PC-3 (cell line): ENCODE data around the gene CYP27C1. TPM values are rescaled to one million over a fixed set of nuclear protein-coding genes. Genes with fewer than 3 reads are reported as not detected.

Source experiments
- ATAC-seq: fragments of 200-7000 bp; cut with Tn5 transposase; 2 replicates; pipeline ENCODE4 v1.9.1; 2020; ENCODE audit warnings: mild to moderate bottlenecking, moderate library complexity
- BruUV-seq: library from RNA; stranded (reverse); fragments of 400-500 nt; replicated peaks from 2 replicates; lab custom pipeline; 2021; lab: Mats Ljungman, UMichigan
- CTCF ChIA-PET: fragments of 300-600 bp; sonication (Branson Sonifier 250); formaldehyde crosslinking; loops from one replicate; lab custom pipeline; 2022; ENCODE audit warnings: antibody characterized with exemption; lab: Charles Lee
- POLR2A ChIA-PET: fragments of 300-600 bp; sonication (Branson Sonifier 250); formaldehyde crosslinking; loops from one replicate; lab custom pipeline; 2022; ENCODE audit warnings: antibody characterized with exemption; ENCODE audit not compliant: unreplicated experiment; lab: Charles Lee
- DNase-seq: peaks from one replicate; pipeline ENCODE4 v3.0.0-alpha.2; 2015
- H2AFZ ChIP-seq: fragments of 300-600 bp; sonication (generic); 2 replicates; pipeline ENCODE4 v1.6.0; 2016; ENCODE audit warnings: antibody characterized with exemption, low read length
- H3F3A ChIP-seq: fragments of 300-600 bp; sonication (generic); one replicate; pipeline ENCODE4 v1.6.0; 2017; ENCODE audit warnings: antibody characterized with exemption, low read length, control low read depth, mild to moderate bottlenecking; ENCODE audit not compliant: unreplicated experiment
- H3K27ac ChIP-seq: fragments of 300-600 bp; sonication (generic); 2 replicates; pipeline ENCODE4 v1.5.1; 2016; ENCODE audit warnings: mild to moderate bottlenecking, low read length
- H3K27me3 ChIP-seq: fragments of 300-600 bp; sonication (generic); 2 replicates; pipeline ENCODE4 v1.6.1; 2016; ENCODE audit warnings: low read length, mixed read lengths
- H3K36me3 ChIP-seq: fragments of 300-600 bp; sonication (generic); 2 replicates; pipeline ENCODE4 v1.6.1; 2016; ENCODE audit warnings: low read depth, mixed run types, low read length, mixed read lengths
- H3K4me1 ChIP-seq: fragments of 300-600 bp; sonication (generic); 2 replicates; pipeline ENCODE4 v1.5.1; 2016; ENCODE audit warnings: low read length; ENCODE audit not compliant: insufficient read depth
- H3K4me2 ChIP-seq: fragments of 300-600 bp; sonication (generic); 2 replicates; pipeline ENCODE4 v1.6.0; 2016; ENCODE audit warnings: low read length
- H3K4me3 ChIP-seq: fragments of 300-600 bp; sonication (generic); 2 replicates; pipeline ENCODE4 v1.5.1; 2016; ENCODE audit warnings: mild to moderate bottlenecking, low read length, mixed read lengths
- H3K79me2 ChIP-seq: fragments of 300-600 bp; sonication (generic); 2 replicates; pipeline ENCODE4 v1.6.1; 2017; ENCODE audit warnings: low read length, mixed read lengths
- H3K9ac ChIP-seq: fragments of 300-600 bp; sonication (generic); 2 replicates; pipeline ENCODE4 v1.6.0; 2016; ENCODE audit warnings: mild to moderate bottlenecking, low read length
- H3K9me2 ChIP-seq: fragments of 300-600 bp; sonication (generic); replicated peaks from 2 replicates; pipeline ENCODE4 v1.6.1; 2016; ENCODE audit warnings: mixed run types, low read length, mixed read lengths
- H3K9me3 ChIP-seq: fragments of 300-600 bp; sonication (generic); 2 replicates; pipeline ENCODE4 v1.6.1; 2016; ENCODE audit warnings: low read length, mixed read lengths
- H4K20me1 ChIP-seq: fragments of 300-600 bp; sonication (generic); 2 replicates; pipeline ENCODE4 v1.6.1; 2016; ENCODE audit warnings: low read length, mixed read lengths
- CTCF ChIP-seq: fragments of 300-600 bp; sonication (generic); conservative IDR thresholded peaks from 2 replicates; pipeline ENCODE4 v1.5.1; 2017; ENCODE audit warnings: antibody characterized with exemption, low read depth, mild to moderate bottlenecking, low read length
- EZH2 ChIP-seq: fragments of 300-600 bp; sonication (generic); IDR thresholded peaks from one replicate; pipeline ENCODE4 v1.6.1; 2017; ENCODE audit warnings: antibody characterized with exemption, mild to moderate bottlenecking, low read length; ENCODE audit not compliant: unreplicated experiment
- EZH2phosphoT487 ChIP-seq: fragments of 300-600 bp; sonication (generic); IDR thresholded peaks from 2 replicates; pipeline ENCODE4 v1.6.1; 2018; ENCODE audit warnings: mild to moderate bottlenecking, antibody characterized with exemption, low read length, borderline replicate concordance
- intact Hi-C: fragments of 100-400 bp; cut with micrococcal nuclease; formaldehyde crosslinking; loops from 2 replicates; pipeline ENCODE4 v1.9.0; 2023
- total RNA-seq: library from RNA; depleted of rRNA; stranded (reverse); fragments of >200 nt; gene quantifications from 2 replicates; pipeline ENCODE4 v1.2.3, GENCODE V29; 2014

CYP27C1 gene
- total RNA-seq, 1 experiment from 2014 or later, result 0.36 TPM

GRCh38 chr2:127193967-127194280, 26.2 kb downstream of the CYP27C1 start:
- no peak overlapping the region for H2AFZ ChIP-seq
- no peak overlapping the region for H3K27ac ChIP-seq
- no peaks in the 10 kb centered on the region for H3K4me1 ChIP-seq
- no peak overlapping the region for H3K9ac ChIP-seq
- BruUV-seq, result no TSS peak
- H3K4me2 ChIP-seq, result no peak overlapping the region
- ATAC-seq (no peak), DNase-seq (no peak)
- H4K20me1 ChIP-seq, result no peaks in the 10 kb centered on the region
- H3K36me3 ChIP-seq, result no peaks in the 10 kb centered on the region
- H3F3A ChIP-seq, result no peaks in the 10 kb centered on the region
- ChIA-PET CTCF (no interaction called here), POLR2A (no interaction called here)
- TF ChIP-seq CTCF (no peak), EZH2phosphoT487 (no peak), EZH2 (no peak)
- H3K79me2 ChIP-seq, result no peaks in the 10 kb centered on the region
- no peaks in the 10 kb centered on the region for H3K9me2 ChIP-seq
- no peaks in the 10 kb centered on the region for H3K9me3 ChIP-seq
- no peaks in the 10 kb centered on the region for H3K27me3 ChIP-seq
- intact Hi-C loops, result loop anchor here (10.0 kb wide), 2 partner anchors 111 to 451 kb away; partner anchors contain the start of gene GPR17
- H3K4me3 ChIP-seq, result no peak overlapping the region

DNA sequence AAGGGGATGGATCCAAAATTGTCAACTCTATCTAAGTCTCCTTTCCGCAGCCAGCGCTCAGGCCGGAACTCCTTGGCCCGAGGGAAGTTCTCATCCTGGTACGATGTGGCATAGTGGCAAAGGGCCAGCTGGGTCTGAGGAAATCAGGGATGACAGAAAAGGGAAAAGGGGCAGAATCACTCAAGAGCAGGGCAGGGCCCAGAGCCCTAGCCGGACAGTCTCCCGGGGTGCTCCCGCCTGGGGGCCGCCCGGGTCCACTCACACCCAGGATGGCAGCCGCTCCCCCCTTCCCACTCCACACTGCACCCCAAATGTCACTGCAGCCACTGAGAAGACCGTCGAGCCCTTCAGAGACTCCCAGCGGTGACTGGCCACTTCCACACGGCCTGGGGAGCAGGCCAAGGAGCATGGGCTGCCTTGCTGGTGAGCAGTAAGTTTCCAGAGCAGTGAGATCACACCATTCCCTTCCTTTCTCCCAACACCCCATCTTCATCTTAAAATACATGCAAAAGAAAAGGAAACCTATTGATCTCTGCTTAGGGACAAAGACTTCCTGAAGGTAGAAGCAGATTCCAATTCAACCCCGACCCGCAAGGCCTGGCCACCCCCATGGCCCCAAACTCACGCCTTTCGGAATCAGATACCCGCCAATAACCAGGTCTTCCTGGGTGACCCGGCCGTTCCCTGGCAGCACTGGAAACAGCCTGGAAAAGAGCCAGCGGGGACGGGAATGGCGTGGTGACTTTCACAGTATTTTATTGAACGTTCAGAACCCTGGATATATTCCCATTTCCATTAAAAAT, 26.7 kb downstream of the CYP27C1 start:
- H3K9ac ChIP-seq, result no peak overlapping the region
- H3K4me3 ChIP-seq, result no peak overlapping the region
- BruUV-seq, result no TSS peak
- intact Hi-C loops, result loop anchor here (10.0 kb wide), 2 partner anchors 111 to 451 kb away; partner anchors contain the start of gene GPR17
- H3K9me3 ChIP-seq, result no peaks in the 10 kb centered on the region
- H3K4me1 ChIP-seq, result no peaks in the 10 kb centered on the region
- no peaks in the 10 kb centered on the region for H3K79me2 ChIP-seq
- TF ChIP-seq EZH2 (no peak), EZH2phosphoT487 (no peak), CTCF (no peak)
- POLR2A ChIA-PET, result no interaction called here
- H3K27me3 ChIP-seq, result no peaks in the 10 kb centered on the region
- ATAC-seq (no peak), DNase-seq (no peak)
- CTCF ChIA-PET, result no interaction called here
- no peak overlapping the region for H2AFZ ChIP-seq
- H3K27ac ChIP-seq, result no peak overlapping the region
- no peaks in the 10 kb centered on the region for H3F3A ChIP-seq
- H3K36me3 ChIP-seq, result no peaks in the 10 kb centered on the region
- H3K4me2 ChIP-seq, result no peak overlapping the region
- no peaks in the 10 kb centered on the region for H3K9me2 ChIP-seq
- H4K20me1 ChIP-seq, result no peaks in the 10 kb centered on the region
